HL-60 (cell line): ENCODE results near the gene MUC20.

ENCODE experiments used
- DNase-seq, 2 experiments: peaks; one replicate each; pipeline ENCODE4 v3.0.0-alpha.2; 2010 to 2020; ENCODE audit warnings: low read depth in 1 of 2, low spot score in 1 of 2
- H3K27ac ChIP-seq: fragments of 250-450 bp; sonication (Bioruptor Pico); replicated peaks from 2 replicates; pipeline ENCODE4 v1.5.1; 2020; ENCODE audit warnings: mild to moderate bottlenecking, moderate library complexity
- H3K27me3 ChIP-seq: fragments of 250-450 bp; sonication (Bioruptor Pico); 2 replicates; pipeline ENCODE4 v1.5.1; 2021; ENCODE audit warnings: mild to moderate bottlenecking, moderate library complexity; ENCODE audit not compliant: insufficient read depth, poor library complexity, severe bottlenecking
- H3K4me3 ChIP-seq: replicated peaks from 2 replicates; pipeline ENCODE4 v1.5.1; 2011; ENCODE audit warnings: mild to moderate bottlenecking, control low read depth, low read length; ENCODE audit not compliant: insufficient read depth
- CTCF ChIP-seq: IDR thresholded peaks from one replicate; pipeline ENCODE4 v1.5.1; 2011; ENCODE audit warnings: low read length, control low read depth, inconsistent platforms; ENCODE audit not compliant: insufficient read depth
- GABPA ChIP-seq: IDR thresholded peaks from 2 replicates; pipeline ENCODE4 v1.6.1; 2012; ENCODE audit warnings: low read depth
- POLR2AphosphoS5 ChIP-seq: IDR thresholded peaks from 2 replicates; pipeline ENCODE4 v1.6.1; 2012; ENCODE audit warnings: low read depth
- REST ChIP-seq: IDR thresholded peaks from 2 replicates; pipeline ENCODE4 v1.6.1; 2012; ENCODE audit warnings: low read depth; ENCODE audit not compliant: insufficient replicate concordance
- SPI1 ChIP-seq: IDR thresholded peaks from 2 replicates; pipeline ENCODE4 v1.6.1; 2012; ENCODE audit warnings: low read depth, mild to moderate bottlenecking, borderline replicate concordance

Gene MUC20

GRCh38 chr3:195763843-195764825 lies 43.4 kb downstream of the MUC20 start:
- H3K4me3 ChIP-seq, result no peak overlapping the region
- no peak for DNase-seq
- H3K27ac ChIP-seq, result no peak overlapping the region
- peaks cover 21% of the 10 kb centered on the region for H3K27me3 ChIP-seq
- TF ChIP-seq GABPA (no peak), REST (no peak), POLR2AphosphoS5 (no peak), CTCF (no peak), SPI1 (no peak)

- H3K27me3 ChIP-seq, result peaks cover 18% of the 10 kb centered on the region
- H3K4me3 ChIP-seq, result no peak overlapping the region
- DNase-seq, result no peak
- no peak for TF ChIP-seq SPI1
- TF ChIP-seq REST, result no peak
- no peak for TF ChIP-seq GABPA
- TF ChIP-seq POLR2AphosphoS5, result no peak
- no peak for TF ChIP-seq CTCF
- no peak overlapping the region for H3K27ac ChIP-seq
Observed at GRCh38 chr3:195764961-195765706, 44.4 kb downstream of the MUC20 start.

- Histone ChIP-seq H3K27ac (no peak overlapping the region), H3K27me3 (peaks cover 14% of the 10 kb centered on the region), H3K4me3 (no peak overlapping the region)
- DNase-seq, result no peak
- TF ChIP-seq GABPA (no peak), POLR2AphosphoS5 (no peak), CTCF (no peak), SPI1 (no peak), REST (no peak)
Observed at GRCh38 chr3:195766671-195767070, 45.9 kb downstream of the MUC20 start.
